ENCODE measurements around the gene SPATA9. TPM values are rescaled to one million over a fixed set of nuclear protein-coding genes. Genes with fewer than 3 reads are reported as not detected.
"Not testable (repeated sequence)": the region's sequence is repeated elsewhere in the genome, so short reads cannot be mapped to it uniquely, and the experiment has no call there.

The SPATA9 gene
- total RNA-seq, 6 experiments from 2014 or later = 0.17 to 0.73 (median 0.48) TPM

- peaks cover 34% of the 10 kb centered on the region for H3K4me1 Mint-ChIP-seq (ENCODE audit: low read depth)
- peak; percentile 96 for DNase-seq
- peak; percentile 48 for TF ChIP-seq CTCF (IDR thresholded peaks at IDR 0.05)
- H3K4me3 Mint-ChIP-seq = peak within 1 kb of the TSS; percentile 89
- peak within 1 kb of the TSS; percentile 90 for H3K27ac Mint-ChIP-seq
- no peaks in the 10 kb centered on the region for H3K9me3 Mint-ChIP-seq
- no peaks in the 10 kb centered on the region for H3K36me3 Mint-ChIP-seq (ENCODE audit: low read depth)
- no peaks in the 10 kb centered on the region for H3K27me3 Mint-ChIP-seq (ENCODE audit: insufficient read depth)
Measured at GRCh38 chr5:95646569-95647431, 36.0 kb downstream of the SPATA9 start, which contains the start of gene RFESD. Gene RFESD (plus strand): TSS chr5:95646777. CDS start chr5:95652272, 5,495 bp downstream.

- peak overlapping the region; percentile 89 for H3K4me3 Mint-ChIP-seq
Measured at GRCh38 chr5:95646226-95646568, 36.6 kb downstream of the SPATA9 start.

GRCh38 chr5:95644351-95645042 is 38.3 kb downstream of the SPATA9 start:
- DNase-seq = peak; percentile 43
- H3K4me1 Mint-ChIP-seq (ENCODE audit: low read depth) = peaks cover 37% of the 10 kb centered on the region
- H3K27me3 Mint-ChIP-seq (ENCODE audit: insufficient read depth) = no peaks in the 10 kb centered on the region
- H3K36me3 Mint-ChIP-seq (ENCODE audit: low read depth) = no peaks in the 10 kb centered on the region
- TF ChIP-seq CTCF (IDR thresholded peaks at IDR 0.05) = peak; percentile 85
- no peak overlapping the region for H3K4me3 Mint-ChIP-seq
- H3K9me3 Mint-ChIP-seq = no peaks in the 10 kb centered on the region
- peak overlapping the region; percentile 66 for H3K27ac Mint-ChIP-seq

More at GRCh38 chr5:95646226-95646568, 36.6 kb downstream of the SPATA9 start:
- not testable (repeated sequence) for H3K36me3 Mint-ChIP-seq (ENCODE audit: low read depth); DNase-seq; H3K9me3 Mint-ChIP-seq; H3K27me3 Mint-ChIP-seq (ENCODE audit: insufficient read depth)
- peaks cover 37% of the 10 kb centered on the region for H3K4me1 Mint-ChIP-seq (ENCODE audit: low read depth)
- H3K27ac Mint-ChIP-seq = peak overlapping the region; percentile 90

- H3K9me3 Mint-ChIP-seq = no peaks in the 10 kb centered on the region
- H3K36me3 Mint-ChIP-seq (ENCODE audit: low read depth) = no peaks in the 10 kb centered on the region
- H3K4me1 Mint-ChIP-seq (ENCODE audit: low read depth) = peaks cover 42% of the 10 kb centered on the region
- TF ChIP-seq CTCF (IDR thresholded peaks at IDR 0.05) = no peak
- DNase-seq = no peak
- 0 out of 2 replicates have a peak, but pooled peaks cover 5% of the 10 kb centered on the region for H3K27me3 Mint-ChIP-seq (ENCODE audit: insufficient read depth)
- no peak overlapping the region for H3K4me3 Mint-ChIP-seq
- H3K27ac Mint-ChIP-seq = no peak overlapping the region
Measured at GRCh38 chr5:95643152-95643551, 39.6 kb downstream of the SPATA9 start.

- no peak overlapping the region for H3K4me3 Mint-ChIP-seq
- TF ChIP-seq CTCF (IDR thresholded peaks at IDR 0.05) = no peak
- DNase-seq = peak; percentile 52
- 0 out of 2 replicates have a peak, but pooled peaks cover 7% of the 10 kb centered on the region for H3K27me3 Mint-ChIP-seq (ENCODE audit: insufficient read depth)
- peaks cover 38% of the 10 kb centered on the region for H3K4me1 Mint-ChIP-seq (ENCODE audit: low read depth)
- H3K27ac Mint-ChIP-seq = no peak overlapping the region
- no peaks in the 10 kb centered on the region for H3K36me3 Mint-ChIP-seq (ENCODE audit: low read depth)
- no peaks in the 10 kb centered on the region for H3K9me3 Mint-ChIP-seq
Measured at GRCh38 chr5:95641741-95642220, 41.0 kb downstream of the SPATA9 start.
